ENCODE data around the gene CCDC187.

CCDC187 gene

DNA sequence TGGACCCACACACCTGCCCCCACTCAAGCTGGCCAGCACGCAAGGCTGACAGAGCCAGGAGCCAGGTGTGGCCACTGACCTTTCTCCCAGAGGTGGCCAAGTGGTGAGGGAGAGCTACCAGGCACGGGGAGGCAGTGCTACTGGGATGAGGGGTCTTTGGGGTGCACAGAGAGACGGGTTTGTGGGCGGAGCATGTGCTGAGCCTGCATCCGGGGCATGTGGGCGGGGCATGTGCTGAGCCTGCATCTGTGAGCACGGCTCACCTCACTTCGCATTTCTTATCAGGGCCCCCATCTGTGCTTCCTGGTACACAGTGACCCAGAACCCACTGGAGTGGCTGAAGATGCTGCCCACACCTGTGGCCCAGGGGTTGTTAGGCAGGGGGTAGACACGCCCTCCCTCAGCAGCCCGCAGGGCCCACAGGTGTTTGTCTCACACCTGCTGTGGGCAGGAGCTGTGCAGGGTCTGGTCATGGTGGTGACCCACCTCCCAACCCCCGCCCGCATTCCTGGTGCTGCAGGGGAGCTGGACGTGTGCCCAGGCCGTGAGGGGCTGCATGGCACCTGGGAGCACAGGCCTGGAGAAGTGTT is 21.5 kb downstream of the CCDC187 start:
- H3K4me3 ChIP-seq (ENCODE audit: low read length): no peak overlapping the region
- DNase-seq (ENCODE audit: low read depth): no peak
- TF ChIP-seq, protein P1, sequence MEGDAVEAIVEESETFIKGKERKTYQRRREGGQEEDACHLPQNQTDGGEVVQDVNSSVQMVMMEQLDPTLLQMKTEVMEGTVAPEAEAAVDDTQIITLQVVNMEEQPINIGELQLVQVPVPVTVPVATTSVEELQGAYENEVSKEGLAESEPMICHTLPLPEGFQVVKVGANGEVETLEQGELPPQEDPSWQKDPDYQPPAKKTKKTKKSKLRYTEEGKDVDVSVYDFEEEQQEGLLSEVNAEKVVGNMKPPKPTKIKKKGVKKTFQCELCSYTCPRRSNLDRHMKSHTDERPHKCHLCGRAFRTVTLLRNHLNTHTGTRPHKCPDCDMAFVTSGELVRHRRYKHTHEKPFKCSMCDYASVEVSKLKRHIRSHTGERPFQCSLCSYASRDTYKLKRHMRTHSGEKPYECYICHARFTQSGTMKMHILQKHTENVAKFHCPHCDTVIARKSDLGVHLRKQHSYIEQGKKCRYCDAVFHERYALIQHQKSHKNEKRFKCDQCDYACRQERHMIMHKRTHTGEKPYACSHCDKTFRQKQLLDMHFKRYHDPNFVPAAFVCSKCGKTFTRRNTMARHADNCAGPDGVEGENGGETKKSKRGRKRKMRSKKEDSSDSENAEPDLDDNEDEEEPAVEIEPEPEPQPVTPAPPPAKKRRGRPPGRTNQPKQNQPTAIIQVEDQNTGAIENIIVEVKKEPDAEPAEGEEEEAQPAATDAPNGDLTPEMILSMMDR (IDR thresholded peaks at IDR 0.05; ENCODE audit: insufficient read depth, low read depth, low read length, missing control alignments): no peak

DNA sequence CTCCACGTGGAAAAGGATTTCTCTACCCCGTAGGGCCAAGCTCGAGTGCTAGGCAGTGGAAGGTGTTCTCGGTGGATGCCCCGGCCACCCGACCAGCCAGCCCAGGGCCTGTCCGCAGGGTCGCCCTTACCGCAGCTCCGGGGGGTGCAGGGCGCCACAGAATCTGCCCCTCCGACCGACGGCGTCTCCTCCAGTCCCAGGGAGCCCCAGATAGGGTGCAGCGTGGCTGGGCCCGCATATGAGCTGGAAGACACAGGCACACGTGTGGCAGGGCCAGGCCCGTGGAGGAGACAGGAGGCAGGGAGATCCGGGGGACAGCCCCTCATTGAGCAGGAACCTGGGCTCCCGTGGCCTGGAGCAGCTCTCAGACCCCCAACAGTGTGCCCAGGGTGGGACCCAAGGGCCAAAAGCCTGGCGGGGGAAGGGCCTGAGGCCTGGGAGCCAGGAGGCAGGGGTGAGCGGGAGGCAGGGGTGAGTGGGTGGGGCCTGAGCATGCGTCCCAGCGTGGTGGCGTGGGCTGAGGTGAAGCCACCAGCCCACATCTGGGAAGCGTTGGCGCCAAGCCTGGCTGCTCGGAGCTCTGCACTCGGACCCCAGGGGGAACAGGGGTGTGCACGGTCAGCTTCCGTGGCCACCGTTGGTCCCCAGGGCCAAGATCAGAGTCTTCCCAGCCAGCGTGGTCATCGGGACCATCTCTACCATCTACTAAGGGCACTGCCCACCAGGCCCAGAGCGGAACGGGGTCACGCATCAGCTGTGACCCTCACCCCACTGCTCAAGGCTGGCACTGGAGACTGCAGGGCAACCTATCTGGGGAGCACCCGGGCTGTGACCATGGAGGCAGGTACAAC is 22.2 kb downstream of the CCDC187 start:
- TF ChIP-seq, protein P1 (IDR thresholded peaks at IDR 0.05; ENCODE audit: insufficient read depth, low read depth, low read length, missing control alignments): no peak
- no peak overlapping the region for H3K4me3 ChIP-seq (ENCODE audit: low read length)
- DNase-seq (ENCODE audit: low read depth): no peak

DNA sequence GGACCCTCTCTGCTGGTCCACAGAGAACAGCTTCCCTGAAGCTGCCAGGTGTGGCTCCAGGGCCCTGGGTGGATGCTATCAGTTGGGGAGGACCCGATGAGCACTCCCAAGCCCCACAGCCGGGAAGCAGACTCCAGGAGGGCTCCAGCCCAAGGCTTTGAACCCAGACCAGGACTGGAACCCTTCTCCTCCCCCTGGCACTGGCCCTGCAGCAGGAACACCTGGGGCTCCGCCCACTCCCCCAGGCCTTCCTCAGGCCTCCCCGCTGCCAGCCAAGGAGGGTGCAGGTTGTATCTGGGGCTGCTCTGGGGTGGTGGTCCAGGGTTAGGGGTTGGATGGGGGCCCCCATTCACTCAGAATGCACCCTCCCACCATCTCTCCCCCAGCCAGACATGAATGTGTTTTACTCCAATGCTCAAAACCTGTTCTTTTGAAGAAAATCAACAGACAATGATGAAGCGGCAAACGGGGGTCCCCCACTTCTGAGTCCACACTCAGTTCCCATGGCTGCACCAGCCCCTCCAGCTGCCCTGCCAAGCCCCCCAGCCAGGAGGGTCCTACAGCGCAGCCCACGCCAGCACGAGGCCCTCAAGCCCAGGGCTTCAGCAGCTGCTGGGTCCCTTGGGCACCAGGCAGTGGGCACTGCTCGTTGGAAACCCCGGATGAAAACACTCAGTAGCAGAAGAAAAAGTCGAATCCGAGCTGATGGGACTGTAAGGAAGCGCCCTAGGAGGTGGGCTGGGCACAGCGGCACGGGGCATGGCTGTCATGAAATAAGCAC is 23.2 kb downstream of the CCDC187 start:
- no peak for DNase-seq (ENCODE audit: low read depth)
- no peak overlapping the region for H3K4me3 ChIP-seq (ENCODE audit: low read length)
- TF ChIP-seq, protein P1 (IDR thresholded peaks at IDR 0.05; ENCODE audit: insufficient read depth, low read depth, low read length, missing control alignments): no peak

DNA sequence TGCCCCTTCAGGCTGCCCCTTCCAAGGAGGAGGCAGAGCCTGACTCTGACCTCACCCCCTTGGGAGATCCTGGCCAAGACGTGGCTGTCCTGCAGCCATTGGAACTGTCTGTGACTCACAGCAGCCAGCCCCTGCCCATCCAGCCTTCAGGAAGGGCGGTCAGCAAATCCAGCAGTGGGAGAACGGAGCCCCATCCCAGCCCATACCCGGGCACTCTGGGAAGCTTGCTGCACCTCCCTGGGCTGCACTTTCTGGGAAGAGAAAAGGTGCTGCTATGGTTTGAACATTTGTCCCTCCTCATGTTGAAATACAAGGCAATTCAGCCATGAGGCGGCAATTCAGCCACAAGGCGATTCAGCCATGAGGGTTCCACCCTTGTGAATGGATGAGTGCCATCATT is 24.4 kb downstream of the CCDC187 start:
- no peak for DNase-seq (ENCODE audit: low read depth)
- no peak overlapping the region for H3K4me3 ChIP-seq (ENCODE audit: low read length)
- TF ChIP-seq, protein P1 (IDR thresholded peaks at IDR 0.05; ENCODE audit: insufficient read depth, low read depth, low read length, missing control alignments): no peak

DNA sequence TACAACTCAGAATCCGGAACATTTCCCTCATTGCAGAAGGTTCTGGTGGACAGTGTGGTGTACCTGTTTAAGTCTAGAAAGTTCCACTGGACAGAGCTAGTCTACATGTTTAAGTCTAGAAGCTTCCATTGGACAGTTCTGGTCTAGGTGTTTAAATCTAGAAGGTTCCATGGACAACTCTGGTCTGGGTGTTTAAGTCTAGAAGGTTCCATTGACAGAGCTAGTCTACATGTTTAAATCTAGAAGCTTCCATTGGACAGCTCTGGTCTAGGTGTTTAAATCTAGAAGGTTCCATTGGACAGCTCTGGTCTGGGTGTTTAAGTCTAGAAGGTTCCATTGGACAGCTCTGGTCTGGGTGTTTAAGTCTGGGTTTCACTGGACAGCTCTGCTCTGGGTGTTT is 25.0 kb downstream of the CCDC187 start:
- no peak overlapping the region for H3K4me3 ChIP-seq (ENCODE audit: low read length)
- TF ChIP-seq, protein P1 (IDR thresholded peaks at IDR 0.05; ENCODE audit: insufficient read depth, low read depth, low read length, missing control alignments): no peak

DNA sequence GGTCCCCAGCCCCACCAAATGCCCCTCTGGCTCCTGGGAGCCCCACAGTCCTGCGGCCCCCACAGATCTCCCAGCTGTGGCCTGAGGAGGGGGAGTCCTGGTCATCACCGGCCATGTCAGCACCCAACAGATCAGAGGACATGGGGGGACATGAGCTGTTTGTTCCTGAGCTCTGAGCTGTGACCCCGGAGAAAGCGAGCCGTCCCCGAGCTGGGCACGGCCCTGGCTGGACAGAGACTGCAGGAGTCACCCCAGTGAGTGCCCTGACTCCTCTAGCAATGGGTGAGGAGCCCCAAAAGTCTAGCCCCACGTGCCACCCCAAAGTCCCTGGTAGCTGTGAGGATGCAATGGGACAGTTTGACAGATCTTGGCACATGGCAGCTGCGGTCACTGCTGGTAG is 25.7 kb downstream of the CCDC187 start:
- H3K4me3 ChIP-seq (ENCODE audit: low read length): no peak overlapping the region
- TF ChIP-seq, protein P1 (IDR thresholded peaks at IDR 0.05; ENCODE audit: insufficient read depth, low read depth, low read length, missing control alignments): no peak
- DNase-seq (ENCODE audit: low read depth): no peak

More for the DNA sequence above, 25.0 kb downstream of the CCDC187 start:
- no peak for DNase-seq (ENCODE audit: low read depth)
